Ovary (tissue), 3 donors: ENCODE data around the gene ABCC1.

Source experiments
- POLR2A ChIP-seq: fragments of 450-650 bp; IDR thresholded peaks from one replicate; pipeline ENCODE4 v1.6.1; 2017; ENCODE audit warnings: antibody characterized with exemption, mild to moderate bottlenecking, moderate library complexity
- TF ChIP-seq, protein P1 (sequence below), 3 donors: fragments of 450-650 bp in 2 of 3; fragments of 200-600 bp in 1 of 3; IDR thresholded peaks; one replicate each; pipeline versions ENCODE4 v1.5.1 to v1.8.0; 2016 to 2022; ENCODE audit warnings: antibody characterized with exemption in 3 of 3, mild to moderate bottlenecking in 1 of 3
- donor health status: DM: no; HTN: no; CAD: no.

- TF ChIP-seq, protein P1, sequence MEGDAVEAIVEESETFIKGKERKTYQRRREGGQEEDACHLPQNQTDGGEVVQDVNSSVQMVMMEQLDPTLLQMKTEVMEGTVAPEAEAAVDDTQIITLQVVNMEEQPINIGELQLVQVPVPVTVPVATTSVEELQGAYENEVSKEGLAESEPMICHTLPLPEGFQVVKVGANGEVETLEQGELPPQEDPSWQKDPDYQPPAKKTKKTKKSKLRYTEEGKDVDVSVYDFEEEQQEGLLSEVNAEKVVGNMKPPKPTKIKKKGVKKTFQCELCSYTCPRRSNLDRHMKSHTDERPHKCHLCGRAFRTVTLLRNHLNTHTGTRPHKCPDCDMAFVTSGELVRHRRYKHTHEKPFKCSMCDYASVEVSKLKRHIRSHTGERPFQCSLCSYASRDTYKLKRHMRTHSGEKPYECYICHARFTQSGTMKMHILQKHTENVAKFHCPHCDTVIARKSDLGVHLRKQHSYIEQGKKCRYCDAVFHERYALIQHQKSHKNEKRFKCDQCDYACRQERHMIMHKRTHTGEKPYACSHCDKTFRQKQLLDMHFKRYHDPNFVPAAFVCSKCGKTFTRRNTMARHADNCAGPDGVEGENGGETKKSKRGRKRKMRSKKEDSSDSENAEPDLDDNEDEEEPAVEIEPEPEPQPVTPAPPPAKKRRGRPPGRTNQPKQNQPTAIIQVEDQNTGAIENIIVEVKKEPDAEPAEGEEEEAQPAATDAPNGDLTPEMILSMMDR (IDR thresholded peaks at IDR 0.05) = no peak
- no peak for TF ChIP-seq POLR2A
Measured at GRCh38 chr16:15942931-15943690, 6.3 kb upstream of the ABCC1 start.
